ENCODE data around the gene LAMB1.

The LAMB1 gene

DNA sequence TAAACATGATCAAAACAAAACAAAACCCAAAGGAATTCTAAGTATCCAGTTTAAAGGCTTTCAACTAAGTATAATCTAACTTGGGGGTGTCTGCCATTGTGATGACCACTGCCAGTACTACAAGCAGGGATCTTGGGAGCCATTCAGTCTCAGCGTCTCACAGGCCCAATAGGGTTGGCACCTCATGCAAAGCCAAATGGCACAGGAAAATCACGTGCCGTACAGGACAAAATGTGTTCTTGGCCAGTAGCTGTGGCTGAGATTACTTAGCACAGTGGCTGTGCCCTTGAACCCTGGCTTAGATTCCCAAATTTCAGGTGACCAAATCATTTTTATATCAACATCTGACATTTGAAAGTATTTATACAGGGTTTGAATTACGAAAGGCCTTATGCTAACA is 62.0 kb downstream of the LAMB1 start:
- H3K9me3 ChIP-seq (replicated peaks; ENCODE audit: insufficient read depth, low read length): no peaks in the 10 kb centered on the region
- no peaks in the 10 kb centered on the region for H3K36me3 ChIP-seq (replicated peaks; ENCODE audit: insufficient read depth, low read length)
- no peaks in the 10 kb centered on the region for H3K4me1 ChIP-seq (ENCODE audit: low read length)
- no peak overlapping the region for H3K4me2 ChIP-seq (ENCODE audit: low read depth, low read length)
- no peaks in the 10 kb centered on the region for H3K79me2 ChIP-seq (ENCODE audit: low read length)
- H3K27ac ChIP-seq (ENCODE audit: low read length): no peak overlapping the region
- no peaks in the 10 kb centered on the region for H4K20me1 ChIP-seq (ENCODE audit: insufficient read depth, low read length)
- H2AFZ ChIP-seq (ENCODE audit: low read length): no peak overlapping the region
- H3F3A ChIP-seq (ENCODE audit: insufficient read depth, low read length): no peaks in the 10 kb centered on the region
- H3K9me2 ChIP-seq (replicated peaks; ENCODE audit: insufficient read depth, low read length): no peaks in the 10 kb centered on the region
- H3K4me3 ChIP-seq (ENCODE audit: low read length): no peak overlapping the region
- DNase-seq: no peak
- TF ChIP-seq EZH2phosphoT487 (IDR thresholded peaks at IDR 0.05; ENCODE audit: low read length) (no peak), EZH2 (optimal IDR thresholded peaks at IDR 0.05; ENCODE audit: low read depth, low read length) (no peak)
- TF ChIP-seq, protein P1, sequence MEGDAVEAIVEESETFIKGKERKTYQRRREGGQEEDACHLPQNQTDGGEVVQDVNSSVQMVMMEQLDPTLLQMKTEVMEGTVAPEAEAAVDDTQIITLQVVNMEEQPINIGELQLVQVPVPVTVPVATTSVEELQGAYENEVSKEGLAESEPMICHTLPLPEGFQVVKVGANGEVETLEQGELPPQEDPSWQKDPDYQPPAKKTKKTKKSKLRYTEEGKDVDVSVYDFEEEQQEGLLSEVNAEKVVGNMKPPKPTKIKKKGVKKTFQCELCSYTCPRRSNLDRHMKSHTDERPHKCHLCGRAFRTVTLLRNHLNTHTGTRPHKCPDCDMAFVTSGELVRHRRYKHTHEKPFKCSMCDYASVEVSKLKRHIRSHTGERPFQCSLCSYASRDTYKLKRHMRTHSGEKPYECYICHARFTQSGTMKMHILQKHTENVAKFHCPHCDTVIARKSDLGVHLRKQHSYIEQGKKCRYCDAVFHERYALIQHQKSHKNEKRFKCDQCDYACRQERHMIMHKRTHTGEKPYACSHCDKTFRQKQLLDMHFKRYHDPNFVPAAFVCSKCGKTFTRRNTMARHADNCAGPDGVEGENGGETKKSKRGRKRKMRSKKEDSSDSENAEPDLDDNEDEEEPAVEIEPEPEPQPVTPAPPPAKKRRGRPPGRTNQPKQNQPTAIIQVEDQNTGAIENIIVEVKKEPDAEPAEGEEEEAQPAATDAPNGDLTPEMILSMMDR (IDR thresholded peaks at IDR 0.05; ENCODE audit: low read length): no peak
- H3K9ac ChIP-seq (ENCODE audit: low read length): no peak overlapping the region
- no peaks in the 10 kb centered on the region for H3K27me3 ChIP-seq (replicated peaks; ENCODE audit: insufficient read depth, low read length)

DNA sequence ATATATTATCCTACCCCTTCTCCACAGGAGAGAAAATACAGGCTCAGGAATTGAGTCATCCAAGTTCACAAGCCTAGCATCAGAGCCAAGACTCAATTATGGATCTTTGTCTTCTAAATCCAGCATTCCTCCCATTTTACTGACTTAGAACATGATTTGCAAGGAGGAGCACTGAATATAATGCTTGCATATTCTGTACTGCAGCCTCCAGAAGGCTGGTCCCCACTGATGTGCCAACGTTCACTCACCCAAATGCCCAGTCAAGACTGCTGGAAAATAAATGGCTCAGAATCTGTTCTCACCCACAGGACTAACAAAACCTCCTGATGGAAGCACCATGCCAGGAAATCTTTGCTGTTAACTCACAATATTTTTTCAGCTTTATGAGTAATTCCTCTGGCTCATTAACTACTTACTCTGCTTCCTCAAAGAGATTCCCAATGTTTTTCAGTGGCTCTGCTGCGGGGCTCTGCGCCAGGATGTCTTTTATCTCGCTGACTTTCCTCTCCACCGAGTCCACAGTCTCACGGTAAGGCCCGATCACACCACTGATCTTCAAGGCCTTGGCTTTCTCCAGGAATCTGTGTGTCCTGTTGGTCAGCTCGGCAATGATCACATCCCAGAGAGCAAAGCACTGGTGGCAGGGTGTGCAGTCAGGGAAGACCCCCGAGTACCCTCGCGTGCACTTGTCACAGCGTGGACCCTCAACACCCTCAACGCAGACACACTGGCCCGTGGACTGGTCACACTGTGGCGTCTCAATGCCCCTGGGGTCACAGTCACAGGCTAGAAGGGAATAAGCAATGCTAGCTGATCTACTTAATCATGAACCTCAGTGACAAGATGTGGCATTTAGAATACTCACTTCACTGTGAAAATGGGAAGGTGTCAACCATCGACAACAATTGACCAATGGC is 63.1 kb downstream of the LAMB1 start:
- no peak overlapping the region for H3K27ac ChIP-seq (ENCODE audit: low read length)

DNA sequence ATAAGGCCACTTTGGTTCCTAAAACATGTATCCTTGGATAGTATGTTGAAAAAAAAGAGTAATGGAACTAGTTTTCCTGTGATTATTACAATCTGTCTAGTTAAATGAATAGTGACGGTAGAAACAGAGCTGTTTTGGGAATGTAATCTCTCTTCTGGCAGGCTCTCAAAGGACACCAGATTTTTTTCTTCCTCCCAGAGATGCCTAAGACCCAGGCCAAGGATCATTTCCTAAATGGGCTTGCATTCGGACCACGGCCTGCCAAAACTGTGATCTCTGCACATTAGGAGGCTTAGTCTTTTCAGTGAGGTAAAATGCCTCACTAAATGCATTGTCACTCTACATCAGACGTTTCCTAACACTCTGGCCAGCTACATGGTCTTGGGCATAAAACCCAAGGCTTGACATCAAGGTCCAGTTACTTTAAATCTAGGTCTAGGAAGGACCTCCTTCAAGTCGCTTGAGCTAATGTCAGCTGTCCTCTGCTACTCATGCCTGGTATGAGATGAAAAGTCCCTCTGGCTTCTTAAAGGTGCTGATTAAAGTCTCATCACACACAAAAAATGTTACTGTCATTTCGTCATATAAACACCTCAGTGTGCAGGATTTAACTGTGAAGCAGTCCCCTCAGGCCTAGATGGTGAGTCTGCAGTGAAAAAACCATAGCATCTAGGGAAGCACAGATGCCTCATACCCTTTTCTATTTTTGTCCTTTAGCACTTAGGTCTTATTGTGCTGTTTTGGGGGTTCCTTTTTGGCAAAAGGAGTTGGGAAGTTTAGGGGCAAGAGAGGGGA is 64.3 kb downstream of the LAMB1 start:
- no peaks in the 10 kb centered on the region for H3K79me2 ChIP-seq (ENCODE audit: low read length)
- H3F3A ChIP-seq (ENCODE audit: insufficient read depth, low read length): no peaks in the 10 kb centered on the region
- no peaks in the 10 kb centered on the region for H3K9me3 ChIP-seq (replicated peaks; ENCODE audit: insufficient read depth, low read length)
- H3K4me2 ChIP-seq (ENCODE audit: low read depth, low read length): no peak overlapping the region
- TF ChIP-seq EZH2phosphoT487 (IDR thresholded peaks at IDR 0.05; ENCODE audit: low read length): no peak
- TF ChIP-seq, protein P1 (IDR thresholded peaks at IDR 0.05; ENCODE audit: low read length): no peak
- TF ChIP-seq EZH2 (optimal IDR thresholded peaks at IDR 0.05; ENCODE audit: low read depth, low read length): no peak
- H3K4me1 ChIP-seq (ENCODE audit: low read length): no peaks in the 10 kb centered on the region
- no peak overlapping the region for H3K27ac ChIP-seq (ENCODE audit: low read length)
- no peak overlapping the region for H3K9ac ChIP-seq (ENCODE audit: low read length)
- DNase-seq: no peak
- no peaks in the 10 kb centered on the region for H4K20me1 ChIP-seq (ENCODE audit: insufficient read depth, low read length)
- no peaks in the 10 kb centered on the region for H3K27me3 ChIP-seq (replicated peaks; ENCODE audit: insufficient read depth, low read length)
- H3K36me3 ChIP-seq (replicated peaks; ENCODE audit: insufficient read depth, low read length): no peaks in the 10 kb centered on the region
- H3K9me2 ChIP-seq (replicated peaks; ENCODE audit: insufficient read depth, low read length): no peaks in the 10 kb centered on the region
- no peak overlapping the region for H2AFZ ChIP-seq (ENCODE audit: low read length)
- H3K4me3 ChIP-seq (ENCODE audit: low read length): no peak overlapping the region

More for the DNA sequence above, 63.1 kb downstream of the LAMB1 start:
- Histone ChIP-seq H3K9me3 (replicated peaks; ENCODE audit: insufficient read depth, low read length) (no peaks in the 10 kb centered on the region), H3F3A (ENCODE audit: insufficient read depth, low read length) (no peaks in the 10 kb centered on the region), H3K27me3 (replicated peaks; ENCODE audit: insufficient read depth, low read length) (no peaks in the 10 kb centered on the region), H3K9me2 (replicated peaks; ENCODE audit: insufficient read depth, low read length) (no peaks in the 10 kb centered on the region), H3K4me1 (ENCODE audit: low read length) (no peaks in the 10 kb centered on the region), H3K4me3 (ENCODE audit: low read length) (no peak overlapping the region), H3K4me2 (ENCODE audit: low read depth, low read length) (no peak overlapping the region), H4K20me1 (ENCODE audit: insufficient read depth, low read length) (no peaks in the 10 kb centered on the region), H3K9ac (ENCODE audit: low read length) (no peak overlapping the region), H2AFZ (ENCODE audit: low read length) (no peak overlapping the region), H3K36me3 (replicated peaks; ENCODE audit: insufficient read depth, low read length) (no peaks in the 10 kb centered on the region), H3K79me2 (ENCODE audit: low read length) (no peaks in the 10 kb centered on the region)
- TF ChIP-seq, protein P1 (IDR thresholded peaks at IDR 0.05; ENCODE audit: low read length): no peak
- TF ChIP-seq EZH2phosphoT487 (IDR thresholded peaks at IDR 0.05; ENCODE audit: low read length) (no peak), EZH2 (optimal IDR thresholded peaks at IDR 0.05; ENCODE audit: low read depth, low read length) (no peak)
- no peak for DNase-seq

Data from MM.1S (cell line).